Mucosa of rectum (tissue), 2 donors: ENCODE results near the gene KLHL6.
"Not testable (repeated sequence)": the region's sequence is repeated elsewhere in the genome, so short reads cannot be mapped to it uniquely, and the experiment has no call there.

Source experiments
- H3K27ac ChIP-seq, 2 donors: one replicate each; pipeline ENCODE4 v1.7.0; 2013; ENCODE audit warnings: inconsistent platforms in 2 of 2, low read depth in 2 of 2, low read length in 2 of 2
- H3K27me3 ChIP-seq, 2 donors: one replicate each; pipeline ENCODE4 v1.7.0; 2013; ENCODE audit warnings: low read length in 2 of 2; ENCODE audit not compliant: control insufficient read depth in 2 of 2, insufficient read depth in 2 of 2
- H3K36me3 ChIP-seq, 2 donors: one replicate each; pipeline ENCODE4 v1.7.0; 2013; ENCODE audit warnings: low read length in 2 of 2; ENCODE audit not compliant: control insufficient read depth in 2 of 2, insufficient read depth in 2 of 2
- H3K4me1 ChIP-seq, 2 donors: one replicate each; pipeline ENCODE4 v1.7.0; 2013; ENCODE audit warnings: low read length in 2 of 2, mild to moderate bottlenecking in 1 of 2; ENCODE audit not compliant: control insufficient read depth in 2 of 2, insufficient read depth in 2 of 2
- H3K4me3 ChIP-seq, 2 donors: one replicate each; pipeline ENCODE4 v1.7.0; 2013; ENCODE audit warnings: low read length in 2 of 2
- H3K9ac ChIP-seq, 2 donors: one replicate each; pipeline ENCODE4 v1.7.0; 2013; ENCODE audit warnings: low read length in 2 of 2, low read depth in 1 of 2, mild to moderate bottlenecking in 1 of 2
- H3K9me3 ChIP-seq, 2 donors: one replicate each; pipeline ENCODE4 v1.7.0; 2013; ENCODE audit warnings: low read length in 2 of 2; ENCODE audit not compliant: control insufficient read depth in 2 of 2
- donor health status: healthy.
- donor health status: Normal muscosa, but diverticular disease.

The KLHL6 gene

DNA sequence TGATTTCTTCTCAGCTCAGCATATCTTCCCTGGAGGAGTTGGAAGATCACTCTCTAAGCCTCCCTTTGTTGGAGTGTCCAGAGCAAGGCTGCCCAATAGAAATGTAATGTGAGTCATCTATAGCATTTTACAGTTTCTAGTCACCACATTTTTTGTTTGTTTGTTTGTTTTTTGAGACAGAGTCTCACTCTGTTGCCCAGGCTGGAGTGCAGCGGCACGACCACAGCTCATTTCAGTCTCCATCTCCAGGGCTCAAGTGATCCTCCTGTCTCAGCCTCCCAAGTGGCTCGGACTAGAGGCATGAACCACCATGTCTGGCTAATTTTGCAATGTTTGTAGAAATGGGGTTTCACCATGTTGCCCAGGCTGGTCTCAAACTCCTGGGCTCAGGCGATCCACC is 21.3 kb downstream of the KLHL6 start:
- Histone ChIP-seq H3K27ac (peak overlapping the region in 1 of 2 donors; percentile 9), H3K9ac (no peak overlapping the region), H3K36me3 (no peaks in the 10 kb centered on the region), H3K9me3 (no peaks in the 10 kb centered on the region), H3K27me3 (no peaks in the 10 kb centered on the region), H3K4me1 (no peaks in the 10 kb centered on the region), H3K4me3 (no peak overlapping the region)

DNA sequence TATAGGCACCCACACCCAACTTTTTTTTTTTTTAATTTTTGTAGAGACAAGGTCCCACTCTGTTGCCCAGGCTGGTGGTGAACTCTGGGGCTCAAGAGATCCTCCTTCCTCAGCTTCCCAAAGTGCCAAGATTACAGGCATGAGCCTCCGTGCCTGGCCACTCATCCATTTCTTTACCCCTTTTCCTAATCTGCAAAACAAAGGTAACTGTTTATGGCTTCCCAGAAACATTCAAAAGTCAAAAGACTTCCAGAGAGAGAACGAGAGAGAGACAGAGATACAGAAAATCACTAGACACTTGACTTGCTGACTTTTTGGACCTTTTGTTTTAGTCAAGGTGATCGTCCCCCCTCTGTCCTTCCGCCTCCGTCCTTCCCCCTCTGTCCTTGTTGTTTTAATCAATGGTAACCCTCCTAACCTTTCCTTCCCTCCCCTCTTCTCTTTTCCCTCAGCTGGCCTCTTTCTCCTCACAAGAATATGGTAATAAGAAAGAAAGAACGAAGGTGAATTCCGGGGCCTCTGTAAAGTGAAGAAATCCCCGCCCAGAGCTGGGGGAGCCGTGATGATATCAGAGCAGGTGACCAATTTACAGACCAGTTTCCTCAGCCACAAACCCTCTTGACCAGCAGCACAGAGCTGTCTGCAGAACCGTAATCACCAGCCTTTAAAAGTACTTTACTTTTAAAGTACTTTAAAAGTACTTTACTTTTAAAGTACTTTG is 21.9 kb downstream of the KLHL6 start:
- Histone ChIP-seq H3K4me3 (no peak overlapping the region), H3K9ac (no peak overlapping the region), H3K36me3 (no peaks in the 10 kb centered on the region), H3K27me3 (no peaks in the 10 kb centered on the region), H3K9me3 (no peaks in the 10 kb centered on the region), H3K4me1 (no peaks in the 10 kb centered on the region), H3K27ac (no peak overlapping the region)

DNA sequence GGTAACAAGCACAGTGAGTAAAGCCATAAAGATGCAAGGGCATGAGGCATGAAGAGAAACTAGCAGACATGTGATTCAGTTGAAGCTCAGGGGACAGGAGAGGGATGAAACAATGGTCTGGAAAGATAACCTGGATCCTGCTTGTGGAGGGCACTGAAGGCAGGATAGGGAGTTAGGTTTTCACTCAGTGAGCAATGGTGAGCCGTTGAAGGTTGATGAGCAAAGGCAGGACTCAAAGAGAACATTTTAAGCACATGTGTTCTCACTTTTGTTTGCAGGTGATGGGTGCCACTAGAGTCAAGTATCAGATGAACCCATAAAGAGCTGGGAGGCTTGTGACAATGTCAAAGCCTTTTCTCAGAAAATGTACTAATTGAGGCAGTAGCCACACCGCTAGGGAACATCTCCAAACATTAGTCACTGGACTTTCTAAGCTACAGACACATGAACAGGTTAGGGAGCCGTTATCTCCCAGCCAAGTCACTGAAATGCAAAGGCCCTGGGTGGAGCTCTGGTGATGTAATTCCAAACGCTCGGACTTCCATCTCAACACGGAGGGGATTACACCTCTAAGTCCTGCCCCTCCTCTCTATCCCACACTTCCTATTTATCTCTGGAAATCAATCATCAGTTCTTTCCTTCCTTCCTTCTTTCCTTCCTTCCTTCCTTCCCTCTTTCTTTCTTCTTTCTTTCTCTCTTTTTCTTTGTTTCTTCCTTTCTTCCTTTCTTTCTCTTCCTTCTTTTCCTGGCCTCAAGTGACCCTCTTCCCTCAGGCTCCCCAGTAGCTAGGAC is 22.7 kb downstream of the KLHL6 start:
- H3K4me3 ChIP-seq: no peak overlapping the region
- peaks cover 1 to 7% of the 10 kb centered on the region in 2 donors for H3K4me1 ChIP-seq
- no peaks in the 10 kb centered on the region for H3K27me3 ChIP-seq
- no peak overlapping the region for H3K27ac ChIP-seq
- no peaks in the 10 kb centered on the region for H3K9me3 ChIP-seq
- H3K9ac ChIP-seq: no peak overlapping the region
- H3K36me3 ChIP-seq: no peaks in the 10 kb centered on the region

DNA sequence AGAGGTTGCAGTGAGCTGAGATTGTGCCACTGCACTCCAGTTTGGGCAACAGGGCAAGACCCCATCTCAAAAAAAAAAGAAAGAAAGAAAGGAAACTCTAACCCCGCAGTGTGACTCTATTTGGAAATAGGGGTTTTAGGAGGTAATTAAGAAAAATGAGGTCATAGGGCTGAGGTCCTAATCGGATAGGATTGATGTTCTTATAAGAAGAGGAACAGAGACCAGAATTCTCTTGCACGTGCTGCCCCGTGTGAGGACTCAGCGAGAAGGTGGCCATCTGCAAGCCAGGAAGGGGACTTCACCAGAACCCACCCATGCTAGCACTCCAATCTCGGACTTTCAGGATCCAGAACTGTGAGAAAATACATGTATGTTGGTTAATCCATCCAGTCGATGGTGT is 25.8 kb downstream of the KLHL6 start:
- H3K9ac ChIP-seq: no peak overlapping the region
- H3K27me3 ChIP-seq: no peaks in the 10 kb centered on the region
- H3K4me1 ChIP-seq: peaks cover 4 to 7% of the 10 kb centered on the region in 2 donors
- no peak overlapping the region for H3K4me3 ChIP-seq
- no peaks in the 10 kb centered on the region for H3K36me3 ChIP-seq
- no peaks in the 10 kb centered on the region for H3K9me3 ChIP-seq
- H3K27ac ChIP-seq: no peak overlapping the region

DNA sequence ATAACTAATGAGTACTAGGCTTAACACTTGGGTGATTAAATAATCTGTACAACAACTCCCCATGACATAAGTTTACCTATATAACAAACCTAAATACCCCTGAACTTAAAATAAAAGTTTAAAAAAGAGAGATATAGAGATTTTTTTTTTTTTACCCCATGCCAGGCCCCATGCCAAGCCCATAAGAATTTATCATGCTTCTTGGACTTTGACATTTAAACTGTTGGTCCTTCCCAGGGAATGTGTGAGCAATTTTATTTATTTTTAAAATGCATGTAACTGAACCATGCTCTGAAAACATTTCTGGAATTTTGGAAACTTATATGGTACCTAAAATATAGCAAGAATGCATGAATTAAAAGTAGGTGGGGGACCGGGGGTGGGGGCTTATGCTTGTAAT is 26.3 kb downstream of the KLHL6 start:
- no peaks in the 10 kb centered on the region for H3K27me3 ChIP-seq
- H3K36me3 ChIP-seq: peaks cover 0 to 2% of the 10 kb centered on the region in 2 donors
- no peak overlapping the region for H3K27ac ChIP-seq
- peaks cover 4 to 7% of the 10 kb centered on the region in 2 donors for H3K4me1 ChIP-seq
- H3K4me3 ChIP-seq: no peak overlapping the region
- no peaks in the 10 kb centered on the region for H3K9me3 ChIP-seq
- H3K9ac ChIP-seq: no peak overlapping the region

DNA sequence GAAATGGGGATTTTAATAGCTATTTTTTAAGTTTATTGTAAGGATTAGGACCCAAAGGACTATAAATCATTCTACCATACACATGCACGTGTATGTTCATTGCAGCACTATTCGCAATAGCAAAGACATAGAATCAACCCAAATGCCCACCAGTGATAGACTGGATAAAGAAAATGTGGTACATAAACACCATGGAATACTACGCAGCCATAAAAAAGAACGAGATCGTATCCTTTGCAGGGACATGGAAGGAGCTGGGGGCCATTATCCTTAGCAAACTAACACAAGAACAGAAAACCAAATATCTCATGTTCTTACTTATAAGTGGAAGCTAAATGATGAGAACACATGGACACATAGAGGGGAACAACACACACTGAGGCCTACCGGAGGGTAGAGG is 26.7 kb downstream of the KLHL6 start:
- H3K4me3 ChIP-seq, H3K36me3 ChIP-seq, H3K4me1 ChIP-seq, H3K9ac ChIP-seq, H3K27ac ChIP-seq, H3K27me3 ChIP-seq, H3K9me3 ChIP-seq: not testable (repeated sequence)

DNA sequence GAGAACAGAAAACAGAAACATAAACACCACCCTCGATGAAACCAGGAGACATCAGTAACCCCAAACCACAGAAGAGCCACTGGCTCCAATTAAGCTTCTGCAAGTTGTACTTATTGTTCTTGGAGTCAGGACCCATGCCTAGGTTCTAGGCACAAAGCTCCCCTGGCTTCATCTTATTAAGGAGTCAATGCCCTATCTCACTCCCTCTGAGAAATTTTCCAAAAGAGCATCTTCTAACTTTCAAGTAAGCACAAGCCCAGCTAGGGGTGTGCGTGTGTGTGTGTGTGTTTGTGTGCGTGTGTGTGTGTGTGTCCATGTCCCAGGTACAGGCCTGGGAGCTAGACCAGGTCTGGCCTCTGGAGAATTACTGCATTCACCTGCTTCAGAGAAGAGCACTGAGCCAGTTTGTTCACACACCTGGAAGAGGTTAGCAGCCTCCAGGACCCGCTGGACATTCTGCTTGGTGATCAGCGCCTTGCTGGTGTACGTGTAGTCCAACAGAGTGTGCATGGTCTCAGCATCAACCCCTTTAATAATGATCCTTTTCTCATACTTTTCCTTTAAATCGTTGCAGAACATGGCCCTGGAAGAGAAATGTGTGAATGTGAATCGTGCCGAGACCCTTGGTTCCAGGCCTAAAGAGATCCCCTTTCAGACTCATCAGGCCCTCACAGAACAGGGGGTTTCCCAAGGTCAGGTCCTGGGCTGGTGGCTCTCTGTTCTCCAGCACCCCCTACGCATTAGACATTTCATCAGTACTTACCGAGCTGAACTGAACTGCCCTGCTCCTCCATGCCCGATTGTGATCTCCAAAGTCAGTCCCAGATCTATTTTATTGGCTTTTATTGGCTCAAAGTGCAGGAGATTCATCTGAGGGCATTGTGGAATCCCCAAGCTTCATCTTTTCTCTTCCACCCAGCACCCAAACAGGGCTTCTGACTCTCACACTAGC is 27.8 kb downstream of the KLHL6 start:
- H3K4me1 ChIP-seq: peaks cover 4 to 7% of the 10 kb centered on the region in 2 donors
- no peak overlapping the region for H3K4me3 ChIP-seq
- H3K9me3 ChIP-seq: no peaks in the 10 kb centered on the region
- peaks cover 0 to 2% of the 10 kb centered on the region in 2 donors for H3K36me3 ChIP-seq
- peak overlapping the region; percentile 35 to 68 for H3K27ac ChIP-seq
- H3K27me3 ChIP-seq: no peaks in the 10 kb centered on the region
- H3K9ac ChIP-seq: peak overlapping the region in 1 of 2 donors; percentile 5

DNA sequence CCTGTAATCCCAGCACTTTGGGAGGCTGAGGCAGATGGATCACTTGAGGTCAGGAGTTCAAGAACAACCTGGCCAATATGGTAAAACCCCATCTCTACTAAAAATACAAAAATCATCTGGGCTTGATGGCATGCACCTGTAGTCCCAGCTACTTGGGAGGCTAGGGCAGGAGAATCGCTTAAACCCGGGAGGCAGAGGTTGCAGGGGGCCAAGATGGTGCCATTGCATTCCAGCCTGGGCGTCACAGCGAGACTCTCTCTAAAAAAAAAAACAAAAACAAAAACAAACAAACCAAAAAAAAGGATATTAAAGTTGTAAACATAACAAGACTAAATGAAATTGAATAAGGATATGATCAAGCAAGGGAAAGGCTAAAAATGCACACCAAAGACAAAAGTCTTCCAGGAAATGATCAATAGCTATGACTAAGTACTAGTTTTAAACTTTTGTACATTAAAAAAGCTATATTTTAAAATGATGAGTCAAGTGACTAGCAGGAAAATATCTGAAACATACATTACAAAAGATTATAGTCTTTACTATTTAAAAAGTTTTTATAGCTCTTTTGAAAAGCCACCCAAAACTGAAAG is 28.6 kb downstream of the KLHL6 start:
- no peak overlapping the region for H3K4me3 ChIP-seq
- peaks cover 4 to 7% of the 10 kb centered on the region in 2 donors for H3K4me1 ChIP-seq
- H3K27ac ChIP-seq: peak overlapping the region in 1 of 2 donors; percentile 13
- peaks cover 0 to 2% of the 10 kb centered on the region in 2 donors for H3K36me3 ChIP-seq
- H3K9ac ChIP-seq: no peak overlapping the region
- no peaks in the 10 kb centered on the region for H3K9me3 ChIP-seq
- no peaks in the 10 kb centered on the region for H3K27me3 ChIP-seq

DNA sequence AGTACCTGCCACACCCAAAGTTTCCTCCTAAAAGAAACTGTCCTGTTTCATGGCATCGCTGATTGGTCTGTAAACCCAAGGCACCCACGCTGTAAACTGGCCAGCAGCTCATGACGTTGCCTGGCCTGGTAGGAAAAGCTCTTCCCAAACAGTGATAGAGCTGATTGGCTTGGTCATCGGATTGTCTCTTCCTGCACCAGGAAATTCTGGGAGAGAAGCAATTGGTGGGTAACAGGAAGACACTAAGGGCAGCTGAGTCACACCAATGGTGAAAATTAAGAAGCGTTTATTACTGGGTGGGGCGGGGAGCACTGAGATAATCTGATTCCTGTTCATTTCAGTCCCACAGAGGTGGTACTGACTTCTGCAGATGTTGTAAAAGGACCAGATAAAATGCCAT is 31.0 kb downstream of the KLHL6 start:
- H3K4me1 ChIP-seq: peaks cover 7% of the 10 kb centered on the region in 2 donors
- peaks cover 0 to 2% of the 10 kb centered on the region in 2 donors for H3K36me3 ChIP-seq
- H3K4me3 ChIP-seq: no peak overlapping the region
- H3K27ac ChIP-seq: no peak overlapping the region
- no peaks in the 10 kb centered on the region for H3K9me3 ChIP-seq
- H3K27me3 ChIP-seq: no peaks in the 10 kb centered on the region
- no peak overlapping the region for H3K9ac ChIP-seq
